Measurements from ENCODE around the gene BCDIN3D.

Gene BCDIN3D

DNA sequence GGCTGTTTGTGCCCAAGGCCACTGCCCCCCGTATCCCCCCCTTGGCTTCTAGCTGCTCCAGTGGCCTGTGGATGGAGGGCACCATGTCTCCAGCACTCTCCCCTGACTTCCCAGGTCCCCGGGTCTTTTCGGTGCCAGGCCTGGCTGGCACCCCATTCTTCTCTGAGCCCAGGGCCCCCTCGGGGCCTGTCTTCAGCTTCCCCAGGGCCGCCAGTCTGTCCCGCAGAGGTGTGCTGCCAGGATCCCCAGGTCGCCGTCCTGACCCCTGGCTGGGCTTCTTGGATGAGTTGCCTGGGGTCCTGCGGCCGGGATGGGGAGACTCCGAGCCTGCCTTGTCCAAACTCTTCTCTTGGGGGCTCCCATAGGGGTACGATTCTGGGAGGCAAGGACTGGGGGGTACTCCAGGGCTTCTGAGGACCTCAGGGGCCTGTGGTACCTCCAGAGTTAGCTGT lies 47.2 kb downstream of the BCDIN3D start:
- DNase-seq, result no peak

DNA sequence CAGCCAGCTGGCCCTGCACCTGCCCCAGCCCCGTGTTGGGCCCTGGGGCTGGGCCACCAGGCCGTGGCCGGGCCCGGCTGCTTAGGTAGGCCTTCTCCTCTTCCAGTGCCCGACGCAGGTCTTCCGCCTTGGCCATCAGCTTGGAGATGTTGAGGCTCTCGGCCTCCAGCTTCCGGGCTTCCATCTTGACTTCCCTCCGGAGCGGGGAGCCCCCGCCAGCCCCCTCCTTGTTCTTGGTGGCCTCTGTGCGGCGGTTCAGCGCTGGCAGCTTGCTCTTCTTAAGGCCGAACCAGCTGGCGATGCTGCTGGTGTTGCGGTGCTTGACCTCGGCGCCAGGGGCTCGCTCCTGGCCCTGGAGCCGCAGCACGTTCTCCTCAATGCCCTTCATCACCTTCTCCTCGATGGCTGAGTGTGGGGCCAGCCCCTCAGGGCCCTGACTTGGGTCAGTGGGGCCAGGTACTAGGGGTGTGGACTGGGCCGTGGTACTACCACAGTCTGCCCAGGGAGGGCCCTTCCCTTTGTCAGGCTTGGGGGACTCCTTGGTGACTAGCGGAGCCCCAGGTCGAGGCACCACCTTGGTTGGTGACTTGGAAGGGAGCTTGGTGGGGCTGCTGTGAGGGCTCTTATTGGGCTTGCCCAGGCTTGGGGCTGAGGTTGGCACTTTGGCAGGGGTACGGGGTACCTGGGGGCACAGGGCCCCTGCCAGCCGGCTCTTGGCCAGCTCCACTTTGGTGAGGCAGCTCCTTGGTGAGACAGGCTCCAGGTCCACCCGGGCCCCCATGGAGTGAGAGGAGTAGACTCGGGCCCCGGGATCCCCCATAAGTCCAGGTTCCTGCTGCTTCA lies 47.9 kb downstream of the BCDIN3D start:
- no peak for DNase-seq

DNA sequence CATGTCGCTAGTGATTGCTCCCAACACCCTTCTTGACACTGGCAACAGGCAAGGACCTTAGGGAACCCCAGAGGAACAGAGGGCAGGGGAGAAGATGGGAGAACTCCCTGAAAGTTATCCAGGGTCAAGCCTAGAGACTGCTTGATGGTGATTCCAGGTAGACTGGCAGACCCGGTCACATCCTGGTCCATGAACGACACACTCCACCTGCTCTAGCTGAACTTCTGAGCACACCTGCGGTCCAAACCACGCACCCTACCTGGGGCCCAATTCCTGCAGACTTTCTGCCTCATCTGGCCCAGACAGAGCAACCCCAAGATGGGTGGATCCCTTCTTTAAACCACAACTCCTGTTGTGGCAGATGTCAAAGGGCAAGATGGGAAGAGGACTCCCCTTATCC lies 48.9 kb downstream of the BCDIN3D start:
- DNase-seq, result no peak

DNA sequence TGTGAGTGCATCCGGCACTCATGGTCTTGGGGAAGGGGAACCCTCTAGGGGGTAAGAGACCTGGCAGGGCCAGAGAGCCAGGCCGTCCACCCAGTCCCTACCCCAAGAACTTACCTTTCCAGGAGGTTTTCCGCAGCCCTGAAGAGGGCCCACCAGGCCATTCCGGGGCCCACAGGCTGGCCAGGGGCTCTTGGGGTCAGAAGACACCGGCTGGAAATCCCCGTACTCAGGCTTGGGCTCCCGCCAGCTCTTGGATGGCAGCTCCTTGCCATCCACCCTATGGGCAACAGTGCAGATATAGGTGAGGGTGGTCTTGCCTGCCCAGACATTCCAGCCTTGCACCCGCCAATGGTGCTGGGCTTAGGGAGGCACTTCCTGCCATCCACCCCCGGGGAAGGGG lies 49.3 kb downstream of the BCDIN3D start:
- no peak for DNase-seq

- DNase-seq, result no peak
Measured at GRCh38 chr12:49792976-49793580, 49.8 kb downstream of the BCDIN3D start.

GRCh38 chr12:49792181-49792970 lies 50.5 kb downstream of the BCDIN3D start:
- DNase-seq, result no peak

DNA sequence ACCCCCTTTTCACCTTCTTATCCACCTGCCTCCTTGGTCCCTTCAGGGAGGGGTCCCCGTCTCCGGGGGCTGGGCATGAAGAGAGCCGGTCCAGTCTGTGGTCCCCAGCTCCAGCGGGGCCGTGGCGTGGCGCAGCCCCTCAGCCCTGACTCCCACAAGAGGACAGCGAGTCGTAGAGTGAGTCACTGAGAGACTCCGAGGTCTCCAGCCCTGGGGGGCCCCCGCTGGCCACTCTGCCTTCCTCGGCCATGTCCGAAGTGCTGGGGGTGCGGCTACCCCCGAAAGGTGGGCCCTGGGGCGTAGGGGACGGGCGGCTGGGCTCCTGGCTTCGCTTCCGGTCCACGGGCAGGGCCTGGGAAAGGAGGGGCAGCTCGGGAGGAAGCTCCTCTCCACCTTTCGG lies 51.2 kb downstream of the BCDIN3D start:
- no peak for DNase-seq

GRCh38 chr12:49790741-49791555 lies 52.0 kb downstream of the BCDIN3D start:
- no peak for DNase-seq

DNA sequence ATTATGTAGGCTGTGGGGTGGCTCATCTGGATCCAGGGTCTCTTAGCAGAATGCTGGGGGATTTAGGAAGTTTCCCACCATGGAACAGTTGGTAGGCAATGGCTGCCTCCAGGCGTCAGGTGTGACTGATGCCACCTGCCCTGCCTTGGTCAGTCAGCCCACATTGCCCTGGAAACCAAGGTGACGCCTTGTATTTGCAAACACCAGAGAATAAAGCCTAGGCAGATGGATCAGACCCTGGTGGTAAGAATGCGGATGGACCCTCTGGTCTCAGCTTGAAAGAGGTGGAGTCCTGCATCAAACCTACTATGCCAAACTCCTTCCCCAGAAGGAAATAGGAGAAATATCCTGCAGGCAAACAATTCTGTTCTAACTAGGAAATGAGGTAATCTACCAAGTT lies 52.9 kb downstream of the BCDIN3D start:
- no peak for DNase-seq

GRCh38 chr12:49787672-49788071 lies 55.2 kb downstream of the BCDIN3D start:
- DNase-seq, result no peak

Data from activated effector memory CD4-positive, alpha-beta T cell treated with anti-CD3 and anti-CD28 coated beads, Interleukin-2, amount 50 U/mL, for 16 hours (primary cell).